GM18870 (cell line): ENCODE measurements around the gene SHISA7.

Experiments used
- ATAC-seq: cut with Tn5 transposase; IDR thresholded peaks from one replicate; pipeline ENCODE4 v1.9.1; 2021; ENCODE audit warnings: moderate library complexity; ENCODE audit not compliant: unreplicated experiment

The SHISA7 gene

GRCh38 chr19:55464039-55464661 lies 21.1 kb upstream of the SHISA7 start:
- no peak for ATAC-seq

GRCh38 chr19:55463583-55464031 lies 20.5 kb upstream of the SHISA7 start:
- no peak for ATAC-seq

DNA sequence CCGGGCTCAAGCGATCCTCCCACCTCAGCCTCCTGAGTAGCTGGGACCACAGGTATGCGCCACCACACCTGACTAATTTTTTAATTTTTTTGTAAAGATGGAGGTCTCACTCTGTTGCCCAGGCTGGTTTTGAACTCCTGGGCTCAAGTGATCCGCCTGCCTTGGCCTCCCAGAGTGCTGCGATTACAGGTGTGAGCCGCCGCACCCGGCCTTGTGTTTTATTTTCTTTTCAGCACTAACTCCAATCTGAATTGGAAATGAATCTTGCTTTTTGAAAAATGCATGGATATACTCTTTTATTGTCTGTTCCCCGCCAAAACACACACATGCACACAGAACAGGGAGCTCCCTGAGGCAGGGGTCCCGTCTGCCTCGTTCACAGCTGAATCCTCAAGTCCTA lies 19.6 kb upstream of the SHISA7 start:
- ATAC-seq, result no peak

DNA sequence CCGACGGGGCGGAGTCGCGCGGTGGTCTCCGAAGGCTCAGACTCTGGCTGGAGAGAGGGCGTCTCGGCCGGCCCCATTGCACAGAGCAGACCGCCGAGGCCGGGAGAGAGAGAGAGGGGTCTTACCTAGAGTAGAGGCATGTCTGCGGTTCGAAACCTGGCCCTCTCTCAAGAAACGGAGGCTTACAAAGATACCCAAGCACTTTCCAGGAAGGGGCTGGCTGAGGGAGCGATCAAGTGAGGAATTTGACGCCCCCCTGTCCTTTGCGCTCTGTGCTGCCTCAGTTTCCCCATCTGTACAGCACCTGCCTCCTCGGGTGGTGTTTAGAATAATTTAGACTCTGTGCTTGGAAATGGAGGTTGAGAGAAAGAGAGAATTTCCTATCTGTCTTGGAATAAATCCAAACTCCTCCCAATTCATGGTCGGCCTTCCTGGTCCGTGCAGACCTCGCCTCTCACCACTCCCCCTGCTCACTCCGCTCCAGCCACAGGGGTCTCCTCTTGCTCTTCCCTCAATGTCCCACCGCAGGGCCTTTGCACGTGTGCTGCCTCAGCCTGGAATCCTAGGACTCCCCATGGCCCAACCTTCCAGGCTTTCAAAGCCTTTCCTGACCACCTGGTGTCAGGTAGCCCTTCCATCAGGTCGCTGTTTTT lies 19.0 kb upstream of the SHISA7 start:
- no peak for ATAC-seq

GRCh38 chr19:55461259-55461973 lies 18.3 kb upstream of the SHISA7 start, which contains the start of gene ISOC2:
Gene ISOC2 (minus strand): TSS chr19:55461642. CDS start chr19:55456486, 5,156 bp downstream.
- ATAC-seq, result peak; percentile 91

DNA sequence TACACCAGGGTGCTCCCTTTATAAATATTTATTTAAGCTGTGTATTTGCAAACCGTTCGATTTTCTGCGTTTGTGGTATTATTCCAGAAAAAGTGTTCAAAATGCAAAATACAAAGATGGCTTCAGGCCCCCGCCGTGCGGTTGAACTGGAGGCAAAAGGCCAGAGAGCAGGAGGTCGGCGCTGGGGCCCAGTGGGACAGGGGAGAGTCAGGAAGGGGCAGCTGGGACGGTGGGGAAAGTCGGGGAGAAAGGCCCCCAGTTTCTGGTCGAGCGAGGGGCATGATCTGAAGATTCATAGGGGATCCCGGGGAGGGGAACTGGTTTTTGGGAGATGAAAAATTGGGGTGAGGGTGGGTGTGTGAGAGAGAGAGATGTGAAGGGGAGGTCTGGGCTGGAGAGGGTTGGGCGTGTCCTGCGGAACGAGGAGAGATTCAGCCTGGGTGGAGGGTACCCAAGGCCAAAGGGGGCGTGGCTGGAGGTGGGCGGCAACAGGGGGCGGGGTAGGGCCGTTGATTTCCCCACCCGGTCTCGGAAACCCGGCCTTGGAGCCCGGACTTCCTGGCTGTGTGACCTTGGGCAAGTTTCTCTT lies 17.7 kb upstream of the SHISA7 start:
- no peak for ATAC-seq

- ATAC-seq, result no peak
These were observed 17.0 kb upstream of the SHISA7 start for GRCh38 chr19:55459950-55460657.

DNA sequence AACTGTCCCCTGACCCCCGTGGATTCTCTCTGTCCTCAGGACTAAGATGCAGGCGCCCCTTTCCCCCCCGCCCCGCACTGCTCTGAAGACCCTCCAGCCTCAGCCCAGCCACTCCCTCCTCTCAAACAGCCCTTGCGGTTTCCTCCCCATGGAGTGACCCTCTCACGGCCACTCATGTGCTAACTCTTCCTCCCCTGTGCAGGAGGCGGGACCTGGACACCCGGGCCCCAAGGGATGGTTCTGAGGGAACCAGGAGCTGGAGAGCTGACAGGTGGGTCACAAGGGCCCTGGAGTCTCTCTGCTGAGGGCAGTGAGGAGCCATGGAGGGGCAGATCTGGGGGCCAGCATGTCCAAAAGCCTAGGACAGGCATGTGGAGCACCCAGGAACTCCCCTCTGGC lies 16.4 kb upstream of the SHISA7 start:
- ATAC-seq, result no peak

DNA sequence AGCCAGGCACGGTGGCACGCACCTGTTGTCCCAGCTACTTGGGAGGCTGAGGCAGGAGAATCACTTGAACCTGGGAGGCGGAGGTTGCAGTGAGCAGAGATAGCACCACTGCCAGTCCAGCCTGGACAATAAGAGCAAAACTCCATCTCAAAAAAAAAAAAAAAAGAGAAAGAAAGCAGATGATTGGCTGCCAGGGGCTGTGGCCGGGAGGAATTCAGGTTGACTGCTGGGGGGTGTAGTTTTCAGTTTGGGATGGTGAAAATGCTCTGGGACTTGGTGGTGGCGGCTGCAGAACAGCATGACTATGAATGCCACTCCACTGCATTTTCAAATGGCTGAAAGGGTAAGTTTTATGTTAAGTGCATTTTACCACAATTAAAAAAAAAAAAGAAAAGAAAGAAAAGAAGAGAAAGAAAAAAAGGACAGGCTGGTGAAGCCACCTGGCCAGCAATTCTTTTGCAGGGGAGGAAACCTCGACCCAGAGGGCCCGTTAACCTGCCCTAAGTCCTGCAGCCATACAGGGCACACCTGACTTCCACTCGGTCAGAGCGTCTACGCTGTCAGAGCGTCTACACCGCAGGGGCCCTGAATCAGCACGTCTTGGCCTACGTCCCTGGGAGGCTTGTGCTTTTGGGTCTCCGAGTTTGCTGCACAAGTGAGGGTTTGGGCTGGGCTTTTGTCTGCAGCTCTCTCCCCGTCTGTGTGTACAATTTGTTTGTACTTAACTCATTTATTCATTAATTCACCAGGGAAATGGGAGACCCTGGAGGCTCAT lies 14.8 kb upstream of the SHISA7 start:
- no peak for ATAC-seq

DNA sequence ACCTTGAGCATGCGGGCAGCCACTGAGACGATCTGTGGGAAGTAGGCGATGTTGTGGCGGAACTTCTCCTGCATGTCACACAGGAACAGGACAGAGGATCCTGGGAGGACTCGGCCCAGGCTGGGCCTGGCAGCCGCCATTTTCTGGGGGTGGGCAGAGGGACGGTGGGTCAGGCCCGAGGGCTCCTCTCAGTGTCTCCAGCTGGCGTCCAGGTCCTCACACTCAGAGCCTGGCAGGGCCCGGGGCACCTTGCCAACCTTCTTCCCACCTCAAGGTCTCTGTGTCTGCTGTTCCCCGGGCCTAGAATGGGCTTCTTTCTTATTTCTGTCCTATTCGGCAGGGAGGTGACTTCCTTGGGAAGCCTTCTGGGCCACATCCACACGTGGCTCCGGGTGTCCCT lies 13.2 kb upstream of the SHISA7 start:
- no peak for ATAC-seq

- ATAC-seq, result no peak
These were observed 12.6 kb upstream of the SHISA7 start for GRCh38 chr19:55455576-55456235.

DNA sequence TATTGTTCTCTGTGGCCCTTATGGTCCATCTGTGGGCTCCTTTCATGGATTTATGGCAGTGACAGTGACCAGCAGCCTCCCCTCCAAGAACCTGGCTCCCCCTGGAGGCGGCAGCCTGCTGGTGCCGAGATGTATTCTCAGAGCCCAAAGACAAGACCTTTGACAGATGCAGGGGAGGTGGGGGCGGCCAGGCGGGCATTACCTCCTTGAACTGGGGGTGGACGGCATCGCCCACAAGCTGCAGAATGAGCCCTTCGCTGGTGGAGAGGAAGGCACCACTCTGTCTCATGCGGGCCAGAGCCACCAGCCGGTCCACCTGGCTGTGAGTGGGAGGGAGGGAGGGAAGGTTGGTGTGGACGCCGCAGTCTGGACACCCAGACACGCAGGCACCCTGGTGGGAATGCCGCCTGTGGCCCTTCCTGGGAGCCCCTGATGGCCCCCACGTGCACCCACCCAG lies 11.7 kb upstream of the SHISA7 start:
- ATAC-seq, result no peak

DNA sequence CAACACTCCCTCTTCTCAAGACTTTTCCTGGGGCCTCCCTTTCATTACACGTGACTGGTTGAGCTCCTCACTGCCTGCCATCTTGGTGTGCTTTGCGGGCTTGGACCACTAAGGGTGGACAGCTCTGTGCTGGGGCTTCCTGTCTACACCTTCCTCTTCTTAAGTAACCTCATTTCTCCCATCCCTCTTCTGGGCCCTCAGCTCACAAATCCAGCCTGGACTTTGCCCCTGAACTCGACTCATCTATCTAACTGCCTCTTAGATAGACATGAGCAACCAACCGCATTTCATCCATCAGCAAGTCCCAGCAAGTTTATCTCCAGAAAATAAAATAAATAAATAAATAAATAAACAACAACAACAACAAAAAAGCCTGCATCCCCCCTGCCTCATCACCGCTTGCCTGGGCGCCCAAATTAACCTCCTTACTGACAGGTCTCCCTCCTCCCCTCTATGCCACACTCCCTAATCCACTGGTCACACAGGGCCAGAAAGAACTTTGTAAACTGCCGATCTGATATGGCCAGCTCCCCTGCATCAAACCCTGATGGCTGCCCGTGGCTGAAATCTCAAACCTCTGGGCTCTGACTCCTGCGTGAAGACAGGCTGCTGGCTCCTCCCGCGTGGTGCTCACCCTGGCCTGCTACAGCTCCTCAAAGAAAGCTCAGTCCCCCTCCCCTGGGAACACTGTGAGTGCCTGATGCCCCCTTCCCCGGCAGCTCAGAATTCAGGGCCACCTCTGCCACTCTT lies 10.6 kb upstream of the SHISA7 start:
- no peak for ATAC-seq

DNA sequence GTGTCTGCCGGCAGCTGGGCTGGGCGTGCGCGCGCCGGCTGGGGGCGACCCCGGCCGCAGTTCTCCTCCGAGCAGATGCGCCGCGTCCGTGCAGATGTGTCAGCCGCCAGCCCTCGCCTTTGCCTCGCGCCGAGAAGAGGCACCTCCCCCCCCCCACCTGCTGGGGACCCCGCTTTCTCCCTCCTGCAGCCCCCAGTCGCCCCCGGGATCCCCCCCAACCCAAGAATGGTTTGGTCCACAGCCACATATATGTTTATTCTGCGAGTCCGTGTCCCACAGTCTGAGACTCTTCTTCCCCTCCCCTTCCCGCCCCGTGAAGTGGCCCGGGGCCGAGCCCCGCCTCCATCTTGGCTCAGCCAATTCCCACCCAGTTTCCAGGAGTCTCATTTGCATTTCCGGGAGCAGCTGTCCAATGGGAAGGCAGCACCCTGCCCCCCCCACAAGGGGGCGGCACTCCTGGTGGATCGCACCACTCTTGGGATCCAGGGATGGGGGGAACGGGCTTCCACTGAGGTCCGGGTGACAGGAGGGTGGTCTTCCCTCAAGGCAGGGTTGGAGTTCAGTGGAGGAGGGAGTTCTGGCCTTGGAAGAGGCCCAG lies 9.7 kb upstream of the SHISA7 start:
- no peak for ATAC-seq

DNA sequence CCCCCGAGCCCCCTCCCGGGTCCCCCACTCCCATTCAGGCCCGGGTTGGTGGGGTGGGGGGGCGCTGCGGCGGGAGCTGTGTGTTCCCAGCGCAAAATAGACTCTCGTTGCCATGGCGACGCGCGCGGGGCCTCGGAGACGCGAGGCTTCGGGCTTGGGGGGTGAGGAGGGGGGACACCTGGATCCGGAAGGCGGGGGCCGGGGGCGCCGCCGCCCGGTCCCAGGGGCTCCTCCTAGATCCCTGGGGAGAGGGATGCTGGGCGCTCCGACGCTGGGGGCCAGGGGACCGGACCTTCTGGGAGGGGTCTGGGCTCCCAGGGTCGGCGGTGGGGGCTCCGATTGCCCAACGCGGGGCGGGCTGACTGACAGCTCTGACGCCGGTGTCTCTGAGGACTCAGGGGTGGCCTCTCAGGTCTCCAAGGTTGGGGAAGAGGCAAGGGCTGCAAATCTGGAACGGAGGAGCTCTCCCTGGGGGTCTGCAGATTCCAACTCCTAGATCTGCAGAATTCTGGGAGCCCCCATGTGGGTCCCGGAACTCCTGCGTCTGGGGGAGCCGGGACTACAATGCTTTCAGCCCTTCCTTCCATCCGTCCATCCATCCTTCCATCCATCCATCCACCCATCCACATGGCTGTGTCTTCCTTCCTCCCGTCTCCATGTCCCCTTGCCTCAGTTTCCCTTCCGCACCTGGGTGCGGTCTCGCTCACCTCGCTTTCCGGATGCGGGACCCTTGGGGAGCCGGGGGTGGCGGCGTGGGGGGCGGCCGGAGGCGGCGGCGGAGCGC lies 9.1 kb upstream of the SHISA7 start:
- ATAC-seq, result no peak

DNA sequence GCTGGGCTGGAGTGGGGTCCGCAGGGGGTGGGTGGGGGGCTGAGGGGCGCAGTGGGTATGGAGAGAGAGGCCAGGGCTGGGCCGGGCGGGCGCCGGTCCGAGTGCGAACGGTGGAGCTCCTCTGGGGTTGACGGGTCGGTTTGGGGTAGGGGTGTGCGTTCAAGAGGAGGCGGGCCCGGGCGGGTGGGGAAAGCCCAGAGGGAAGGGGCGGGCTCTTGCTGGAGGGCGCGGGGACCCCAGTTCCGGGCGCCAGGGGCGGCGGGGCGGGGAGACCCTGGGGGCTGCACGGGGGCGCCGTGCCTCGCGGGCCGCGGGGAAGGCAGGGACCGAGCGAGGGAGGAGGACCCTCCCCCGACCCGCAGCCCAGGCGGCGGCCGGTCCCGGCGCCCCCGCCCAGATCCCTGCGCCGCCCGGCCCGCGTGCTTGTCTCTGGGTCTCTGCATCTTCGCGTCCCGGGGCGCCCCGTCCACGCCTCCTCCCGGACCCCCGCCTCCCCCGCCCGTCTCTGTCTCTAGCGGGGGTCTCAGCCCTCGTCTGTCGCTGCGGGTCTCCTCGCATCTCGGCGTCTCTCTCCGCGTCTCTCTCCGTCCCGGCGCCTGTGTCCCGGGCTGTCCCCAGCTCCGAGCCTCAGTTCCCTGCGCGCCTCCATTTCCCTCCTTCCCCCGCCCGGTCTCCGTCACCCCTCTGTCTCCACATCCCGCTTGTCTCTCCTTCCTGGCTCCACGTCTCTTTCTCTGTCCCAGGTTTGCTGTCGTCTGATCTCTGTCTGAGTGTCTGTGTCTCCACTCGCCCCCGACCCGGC lies 8.3 kb upstream of the SHISA7 start:
- ATAC-seq, result no peak

DNA sequence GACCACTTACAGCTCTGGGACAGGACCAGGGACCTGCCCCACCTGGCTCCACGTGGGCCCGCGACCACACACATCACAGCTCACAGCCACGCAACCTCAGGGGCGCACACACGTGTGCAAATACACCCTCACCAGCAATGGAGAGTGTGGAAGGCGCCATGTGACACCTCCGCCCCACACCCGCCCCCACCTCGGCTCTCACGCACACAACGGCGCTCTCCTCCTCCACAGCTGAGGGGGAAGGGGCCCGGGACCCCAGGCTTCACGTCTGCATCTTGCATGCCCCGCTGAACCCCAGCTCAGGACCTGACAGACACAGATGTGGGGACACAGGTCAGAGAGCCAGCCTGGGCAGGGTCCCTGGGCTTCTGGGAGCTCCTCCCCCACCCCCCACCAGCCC lies 6.4 kb upstream of the SHISA7 start:
- ATAC-seq, result no peak
